ENCODE data around the gene FMN2.

The FMN2 gene

DNA sequence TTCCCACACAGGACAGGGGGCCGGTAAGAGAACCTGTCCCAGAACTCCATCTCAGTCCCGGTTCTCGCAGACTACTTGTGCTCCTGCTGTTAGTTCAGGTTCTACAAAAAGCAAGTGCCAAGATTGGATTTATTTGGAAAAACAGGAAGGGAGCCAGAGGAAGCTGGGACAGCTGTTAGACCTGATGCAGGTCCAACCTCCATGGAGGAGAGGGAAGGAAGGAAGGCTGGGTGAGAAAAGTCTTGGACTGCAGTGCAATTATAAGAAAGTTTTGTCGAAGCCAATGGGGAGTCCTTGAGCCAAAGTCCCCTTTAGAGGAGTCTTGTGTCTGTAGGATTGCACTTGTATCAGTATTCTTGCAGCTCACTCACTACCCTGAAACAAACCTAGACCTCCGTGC, 329.1 kb downstream of the FMN2 start:
- no peak overlapping the region for H3K27ac ChIP-seq (ENCODE audit: low read length)
- no peak overlapping the region for H3K9ac ChIP-seq (ENCODE audit: low read length)
- H3K36me3 ChIP-seq (replicated peaks; ENCODE audit: low read depth, low read length), result no peaks in the 10 kb centered on the region
- H3K9me3 ChIP-seq (ENCODE audit: insufficient read depth, low read length), result no peaks in the 10 kb centered on the region
- no peaks in the 10 kb centered on the region for H3K4me1 ChIP-seq (ENCODE audit: low read length)
- no peaks in the 10 kb centered on the region for H3K79me2 ChIP-seq (ENCODE audit: low read length)
- H4K20me1 ChIP-seq (ENCODE audit: insufficient read depth, low read length), result no peaks in the 10 kb centered on the region
- TF ChIP-seq, protein P1, sequence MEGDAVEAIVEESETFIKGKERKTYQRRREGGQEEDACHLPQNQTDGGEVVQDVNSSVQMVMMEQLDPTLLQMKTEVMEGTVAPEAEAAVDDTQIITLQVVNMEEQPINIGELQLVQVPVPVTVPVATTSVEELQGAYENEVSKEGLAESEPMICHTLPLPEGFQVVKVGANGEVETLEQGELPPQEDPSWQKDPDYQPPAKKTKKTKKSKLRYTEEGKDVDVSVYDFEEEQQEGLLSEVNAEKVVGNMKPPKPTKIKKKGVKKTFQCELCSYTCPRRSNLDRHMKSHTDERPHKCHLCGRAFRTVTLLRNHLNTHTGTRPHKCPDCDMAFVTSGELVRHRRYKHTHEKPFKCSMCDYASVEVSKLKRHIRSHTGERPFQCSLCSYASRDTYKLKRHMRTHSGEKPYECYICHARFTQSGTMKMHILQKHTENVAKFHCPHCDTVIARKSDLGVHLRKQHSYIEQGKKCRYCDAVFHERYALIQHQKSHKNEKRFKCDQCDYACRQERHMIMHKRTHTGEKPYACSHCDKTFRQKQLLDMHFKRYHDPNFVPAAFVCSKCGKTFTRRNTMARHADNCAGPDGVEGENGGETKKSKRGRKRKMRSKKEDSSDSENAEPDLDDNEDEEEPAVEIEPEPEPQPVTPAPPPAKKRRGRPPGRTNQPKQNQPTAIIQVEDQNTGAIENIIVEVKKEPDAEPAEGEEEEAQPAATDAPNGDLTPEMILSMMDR (IDR thresholded peaks at IDR 0.05; ENCODE audit: low read depth, low read length), result no peak
- TF ChIP-seq EZH2phosphoT487 (IDR thresholded peaks at IDR 0.05; ENCODE audit: low read depth), result no peak
- no peak overlapping the region for H3K4me2 ChIP-seq (ENCODE audit: low read length)
- H3K27me3 ChIP-seq (ENCODE audit: low read depth, low read length), result no peaks in the 10 kb centered on the region
- no peak overlapping the region for H2AFZ ChIP-seq (ENCODE audit: low read depth, low read length)
- H3K4me3 ChIP-seq (ENCODE audit: low read length), result no peak overlapping the region

DNA sequence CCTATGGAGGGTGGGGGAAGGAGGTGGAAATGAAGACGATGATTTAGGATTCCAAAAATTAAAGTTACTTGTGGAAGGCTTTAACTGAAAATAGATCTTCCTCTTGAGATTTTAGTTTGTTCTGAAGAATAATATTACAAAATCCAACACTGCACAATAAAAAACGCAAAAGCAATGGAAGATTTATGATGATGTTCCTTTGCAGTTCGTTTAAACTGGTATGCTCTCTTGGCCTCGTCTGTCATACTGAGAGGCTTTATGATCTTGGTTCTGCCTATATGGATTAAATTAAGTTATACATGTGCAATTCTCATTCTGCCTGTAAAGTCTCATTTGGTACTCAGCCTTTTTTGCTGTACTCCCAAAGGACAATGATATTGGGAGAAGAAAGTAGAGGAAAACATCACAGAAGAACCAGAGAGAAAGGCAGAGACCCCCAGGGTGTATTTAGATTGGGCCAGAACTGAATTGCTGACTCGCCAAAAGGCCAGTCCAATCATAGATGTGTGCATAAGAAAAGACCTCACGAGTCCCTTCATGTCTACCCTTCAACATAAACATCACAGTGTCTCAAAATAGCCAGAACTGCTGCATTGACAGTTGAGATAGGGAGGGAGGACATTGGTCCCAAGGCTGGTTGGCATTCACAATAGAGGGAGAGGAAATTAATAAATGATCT, 331.7 kb downstream of the FMN2 start:
- Histone ChIP-seq H3K9me3 (ENCODE audit: insufficient read depth, low read length) (no peaks in the 10 kb centered on the region; the same call in 1 of the 2 replicates), H3K36me3 (replicated peaks; ENCODE audit: low read depth, low read length) (no peaks in the 10 kb centered on the region), H3K27me3 (ENCODE audit: low read depth, low read length) (no peaks in the 10 kb centered on the region), H3K79me2 (ENCODE audit: low read length) (no peaks in the 10 kb centered on the region), H3K4me3 (ENCODE audit: low read length) (no peak overlapping the region), H3K9ac (ENCODE audit: low read length) (no peak overlapping the region), H3K4me1 (ENCODE audit: low read length) (no peaks in the 10 kb centered on the region), H3K27ac (ENCODE audit: low read length) (no peak overlapping the region), H4K20me1 (ENCODE audit: insufficient read depth, low read length) (no peaks in the 10 kb centered on the region), H2AFZ (ENCODE audit: low read depth, low read length) (no peak overlapping the region), H3K4me2 (ENCODE audit: low read length) (no peak overlapping the region)
- TF ChIP-seq, protein P1 (IDR thresholded peaks at IDR 0.05; ENCODE audit: low read depth, low read length), result no peak
- no peak for TF ChIP-seq EZH2phosphoT487 (IDR thresholded peaks at IDR 0.05; ENCODE audit: low read depth)

DNA sequence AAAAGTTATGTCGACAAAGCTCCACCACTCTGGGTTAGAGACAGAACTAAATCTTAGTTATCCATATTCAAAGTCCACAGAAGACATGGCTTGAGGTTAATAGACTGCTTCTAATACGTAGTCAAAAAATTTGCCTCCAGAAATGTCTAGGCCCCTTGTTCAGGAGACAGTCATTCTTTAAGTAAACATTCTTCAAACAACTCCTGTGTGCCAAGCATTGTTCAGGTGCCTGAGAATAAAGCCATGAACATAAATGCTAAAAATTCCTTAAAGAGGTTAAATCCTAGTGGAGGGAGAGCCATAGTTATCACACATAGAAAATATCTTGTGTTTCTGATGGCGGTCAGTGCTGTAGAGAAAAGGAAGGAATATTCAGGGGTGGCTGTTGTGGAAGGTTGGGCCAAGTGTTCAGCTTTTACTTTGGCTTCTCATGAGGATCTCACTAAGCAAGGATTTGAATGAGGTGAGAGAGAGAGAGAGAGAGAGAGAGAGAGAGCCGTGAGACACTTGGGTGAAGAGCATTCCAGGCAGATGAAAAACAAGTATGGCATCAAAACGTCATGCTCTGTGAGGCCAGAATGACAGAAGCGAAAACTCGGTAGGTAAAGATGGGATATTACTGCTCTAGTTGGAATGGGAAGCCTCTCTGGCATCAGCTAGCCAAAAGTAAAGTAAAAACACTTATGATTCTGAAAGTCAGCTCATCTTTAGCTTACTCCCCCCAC, 333.2 kb downstream of the FMN2 start:
- Histone ChIP-seq H3K4me1 (ENCODE audit: low read length) (no peaks in the 10 kb centered on the region), H3K9ac (ENCODE audit: low read length) (no peak overlapping the region), H3K27me3 (ENCODE audit: low read depth, low read length) (no peaks in the 10 kb centered on the region), H3K4me3 (ENCODE audit: low read length) (no peak overlapping the region), H2AFZ (ENCODE audit: low read depth, low read length) (no peak overlapping the region), H3K79me2 (ENCODE audit: low read length) (no peaks in the 10 kb centered on the region), H3K9me3 (ENCODE audit: insufficient read depth, low read length) (no peaks in the 10 kb centered on the region; the same call in 1 of the 2 replicates), H3K27ac (ENCODE audit: low read length) (no peak overlapping the region), H3K36me3 (replicated peaks; ENCODE audit: low read depth, low read length) (no peaks in the 10 kb centered on the region), H3K4me2 (ENCODE audit: low read length) (no peak overlapping the region), H4K20me1 (ENCODE audit: insufficient read depth, low read length) (no peaks in the 10 kb centered on the region)
- TF ChIP-seq EZH2phosphoT487 (IDR thresholded peaks at IDR 0.05; ENCODE audit: low read depth), result no peak
- TF ChIP-seq, protein P1 (IDR thresholded peaks at IDR 0.05; ENCODE audit: low read depth, low read length), result no peak

DNA sequence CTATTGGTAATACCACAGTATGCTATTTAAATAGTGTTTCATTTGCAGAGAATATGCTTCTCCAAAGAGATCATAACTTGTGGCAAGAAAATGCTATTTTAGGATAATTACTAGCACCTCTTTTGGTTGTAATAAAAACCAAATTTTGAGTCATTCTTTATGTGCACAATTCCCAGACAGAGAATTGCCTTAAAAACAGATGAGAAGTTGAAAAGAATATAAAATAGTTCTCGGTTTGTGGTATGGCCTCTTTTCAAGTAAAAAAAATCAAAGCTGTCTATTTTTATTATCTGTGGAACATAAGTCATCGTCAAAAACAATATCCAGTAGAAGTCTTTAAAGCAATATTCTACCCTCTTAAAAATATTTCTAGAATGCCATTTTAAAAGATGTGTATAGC, 334.4 kb downstream of the FMN2 start:
- H3K27ac ChIP-seq (ENCODE audit: low read length), result no peak overlapping the region
- H2AFZ ChIP-seq (ENCODE audit: low read depth, low read length), result no peak overlapping the region
- H3K9me3 ChIP-seq (ENCODE audit: insufficient read depth, low read length), result no peaks in the 10 kb centered on the region; the same call in 1 of the 2 replicates
- no peaks in the 10 kb centered on the region for H3K27me3 ChIP-seq (ENCODE audit: low read depth, low read length)
- no peaks in the 10 kb centered on the region for H3K79me2 ChIP-seq (ENCODE audit: low read length)
- H3K36me3 ChIP-seq (replicated peaks; ENCODE audit: low read depth, low read length), result no peaks in the 10 kb centered on the region
- H3K9ac ChIP-seq (ENCODE audit: low read length), result no peak overlapping the region
- H3K4me3 ChIP-seq (ENCODE audit: low read length), result no peak overlapping the region
- no peaks in the 10 kb centered on the region for H4K20me1 ChIP-seq (ENCODE audit: insufficient read depth, low read length)
- TF ChIP-seq, protein P1 (IDR thresholded peaks at IDR 0.05; ENCODE audit: low read depth, low read length), result no peak
- TF ChIP-seq EZH2phosphoT487 (IDR thresholded peaks at IDR 0.05; ENCODE audit: low read depth), result no peak
- H3K4me2 ChIP-seq (ENCODE audit: low read length), result no peak overlapping the region
- no peaks in the 10 kb centered on the region for H3K4me1 ChIP-seq (ENCODE audit: low read length)
